HG03457 (cell line): Measurements from ENCODE around the gene ZBTB40.

Experiments
- ATAC-seq: cut with Tn5 transposase; IDR thresholded peaks from one replicate; pipeline ENCODE4 v1.9.1; 2021; ENCODE audit warnings: moderate number of reproducible peaks; ENCODE audit not compliant: unreplicated experiment

The ZBTB40 gene

GRCh38 chr1:22529901-22530621 is 78.4 kb downstream of the ZBTB40 start:
- no peak for ATAC-seq

DNA sequence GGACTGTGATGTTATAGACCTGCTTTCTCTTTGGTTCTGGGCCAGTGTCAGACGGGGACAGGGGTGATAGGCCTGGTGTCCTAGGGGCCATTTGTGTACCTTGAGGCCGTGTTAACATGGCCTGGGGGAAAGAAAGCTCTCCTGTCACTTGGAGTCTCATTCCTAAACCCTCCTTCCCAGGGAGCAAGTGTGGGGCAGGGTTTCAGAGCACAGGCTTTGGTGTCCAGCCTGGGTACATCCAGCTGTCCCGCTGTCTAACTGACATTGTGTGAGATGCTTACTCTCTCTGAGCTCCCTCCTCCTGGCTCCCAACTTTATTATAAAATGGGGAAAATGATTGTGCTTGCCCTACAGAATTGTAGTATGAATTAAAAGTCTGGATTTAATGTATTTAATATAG is 79.1 kb downstream of the ZBTB40 start:
- ATAC-seq, result no peak

- ATAC-seq, result no peak
Measured at GRCh38 chr1:22531251-22531650, 79.6 kb downstream of the ZBTB40 start.

DNA sequence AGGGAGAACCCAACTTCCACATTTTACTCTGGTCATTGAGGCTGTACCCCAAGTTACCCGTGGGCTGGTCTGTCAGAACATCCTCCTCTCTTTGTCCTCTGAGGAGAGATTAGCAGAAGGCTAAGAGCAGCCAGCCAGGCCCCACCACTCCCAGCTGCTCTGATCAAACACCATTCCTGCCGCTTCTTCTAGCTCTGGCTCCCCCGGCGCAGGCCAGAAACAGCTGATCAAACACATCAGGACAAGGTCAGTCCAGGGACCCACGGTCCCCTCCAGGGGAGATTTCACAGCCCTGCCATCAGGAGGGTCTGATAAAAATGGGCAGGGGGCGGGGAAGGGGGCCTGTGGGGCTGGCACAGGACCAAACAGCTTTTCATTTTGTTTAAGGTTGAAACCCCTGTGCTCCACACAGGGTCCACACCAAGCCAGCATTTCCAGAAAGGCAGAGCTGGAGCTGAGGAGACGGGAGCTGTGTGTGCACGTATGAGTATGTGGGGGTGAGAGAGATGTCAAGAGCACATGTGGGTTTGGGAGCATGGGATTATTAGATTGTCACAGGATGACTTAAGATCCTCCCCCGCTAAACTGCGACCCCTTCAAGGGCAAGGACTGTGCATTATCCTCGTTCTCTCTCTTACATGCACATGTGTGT is 81.7 kb downstream of the ZBTB40 start:
- no peak for ATAC-seq

GRCh38 chr1:22534951-22535350 is 83.3 kb downstream of the ZBTB40 start:
- no peak for ATAC-seq

DNA sequence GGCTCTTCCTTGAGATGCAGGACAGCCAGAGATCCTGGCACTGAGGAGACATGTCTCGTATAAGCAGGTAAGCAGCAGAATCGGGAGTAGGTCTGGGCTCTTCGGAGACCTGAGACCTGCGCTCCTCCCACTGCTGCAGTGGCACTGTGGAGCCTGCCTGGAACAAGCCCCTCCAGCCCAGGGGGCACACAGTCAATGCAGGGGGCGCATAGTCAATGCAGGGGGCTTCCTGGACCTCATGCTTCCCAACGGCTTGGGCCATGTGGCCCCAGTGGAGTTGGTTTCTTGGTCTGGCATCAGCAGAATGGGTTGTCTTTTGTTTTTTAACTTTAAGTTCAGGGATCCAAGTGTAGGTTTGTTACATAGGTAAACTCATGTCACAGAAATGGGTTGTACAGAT is 83.7 kb downstream of the ZBTB40 start:
- no peak for ATAC-seq

- ATAC-seq, result no peak
Measured at GRCh38 chr1:22536506-22536905, 84.9 kb downstream of the ZBTB40 start.

DNA sequence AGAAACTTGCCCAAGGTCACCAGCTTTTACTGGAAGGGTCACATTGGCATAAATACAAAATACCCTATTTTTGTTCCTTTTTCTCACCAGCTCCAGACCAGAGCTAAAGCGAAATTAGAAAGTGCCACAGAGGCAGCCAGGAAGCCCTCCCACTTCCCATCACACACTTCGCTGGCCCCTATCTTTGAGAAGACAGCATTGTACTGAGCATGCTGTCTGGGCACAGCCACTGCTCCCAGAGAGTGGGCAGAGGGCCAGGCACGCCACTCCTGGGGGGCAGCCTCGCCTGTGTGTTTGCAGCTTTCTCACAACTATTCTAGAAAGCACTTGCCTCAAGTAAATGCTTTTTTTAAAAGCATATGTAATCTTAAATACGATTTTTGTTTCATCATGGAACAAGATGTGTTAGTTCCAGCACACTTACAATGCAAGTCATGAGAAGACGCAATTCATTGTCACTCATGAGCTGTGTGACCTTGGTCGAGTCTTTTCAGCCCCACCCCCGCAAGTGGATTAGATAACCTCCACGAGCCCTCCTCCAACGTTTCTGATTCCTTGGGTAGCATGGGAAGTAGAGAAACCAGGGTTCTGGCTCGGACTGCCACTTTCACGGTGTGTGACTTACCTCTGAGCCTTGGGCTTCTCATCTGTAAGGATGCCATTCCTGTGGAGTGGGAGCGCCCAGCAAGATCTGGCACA is 85.9 kb downstream of the ZBTB40 start:
- no peak for ATAC-seq

- ATAC-seq, result no peak
Measured at GRCh38 chr1:22539510-22540118, 88.0 kb downstream of the ZBTB40 start.

GRCh38 chr1:22540337-22540736 is 88.7 kb downstream of the ZBTB40 start:
- no peak for ATAC-seq

DNA sequence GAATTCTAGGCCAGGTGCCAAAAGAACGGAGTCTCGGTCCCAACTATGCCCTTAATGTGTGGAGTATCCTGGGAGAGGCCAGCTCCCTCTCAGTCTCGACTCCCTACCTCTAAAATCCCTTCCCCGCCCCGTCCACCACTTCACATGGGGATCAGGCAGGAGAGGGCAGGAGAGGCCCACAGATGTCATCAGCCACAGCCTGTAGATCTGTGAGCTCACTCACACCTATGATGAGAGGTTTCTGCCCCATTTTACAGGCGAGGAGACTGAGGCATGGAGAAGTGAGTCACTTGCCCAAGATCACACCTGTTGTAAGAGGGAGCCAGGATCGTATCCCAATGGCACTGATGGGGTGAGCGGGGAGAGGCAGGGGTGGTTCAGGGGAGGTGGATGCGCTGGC is 91.2 kb downstream of the ZBTB40 start:
- ATAC-seq, result no peak

DNA sequence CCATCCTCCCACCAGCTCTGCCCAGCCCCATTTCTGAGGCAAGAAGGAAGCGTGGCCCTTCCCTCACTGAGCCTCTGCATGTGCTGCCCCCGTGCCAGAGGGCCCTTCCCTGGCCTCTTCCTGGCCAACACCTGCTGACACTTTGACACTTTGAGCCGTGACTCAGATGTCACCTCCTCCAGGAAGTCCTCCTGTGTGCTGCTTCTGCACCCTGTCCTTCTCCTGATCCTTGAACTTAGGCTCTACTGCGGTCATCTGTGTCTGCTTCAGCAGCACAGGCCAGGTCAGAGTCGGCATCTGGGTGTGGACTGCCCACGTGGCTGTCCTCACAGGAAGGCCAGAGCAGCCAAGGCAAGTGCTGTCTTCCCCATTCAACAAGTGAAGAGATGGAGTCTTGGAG is 92.0 kb downstream of the ZBTB40 start:
- ATAC-seq, result no peak

DNA sequence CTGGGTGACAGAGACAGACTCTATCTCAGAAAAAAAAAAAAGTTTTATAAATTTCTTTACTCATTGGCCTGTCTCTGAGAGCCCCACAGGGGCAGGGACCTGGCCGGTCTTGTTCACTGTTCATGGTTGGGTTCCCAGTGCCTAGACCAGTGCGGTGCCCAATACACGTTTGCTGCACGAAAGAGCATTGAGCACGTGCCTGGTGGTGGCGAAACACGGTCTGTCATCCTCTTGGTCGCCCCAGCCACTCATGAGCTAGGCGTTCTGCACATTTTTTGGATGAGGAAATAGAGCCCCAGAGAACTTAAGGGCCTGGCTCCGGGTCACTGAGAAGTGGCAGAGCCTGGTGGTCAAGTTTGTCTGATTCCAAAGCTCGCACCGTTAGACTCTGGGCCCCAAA is 93.0 kb downstream of the ZBTB40 start:
- ATAC-seq, result no peak

DNA sequence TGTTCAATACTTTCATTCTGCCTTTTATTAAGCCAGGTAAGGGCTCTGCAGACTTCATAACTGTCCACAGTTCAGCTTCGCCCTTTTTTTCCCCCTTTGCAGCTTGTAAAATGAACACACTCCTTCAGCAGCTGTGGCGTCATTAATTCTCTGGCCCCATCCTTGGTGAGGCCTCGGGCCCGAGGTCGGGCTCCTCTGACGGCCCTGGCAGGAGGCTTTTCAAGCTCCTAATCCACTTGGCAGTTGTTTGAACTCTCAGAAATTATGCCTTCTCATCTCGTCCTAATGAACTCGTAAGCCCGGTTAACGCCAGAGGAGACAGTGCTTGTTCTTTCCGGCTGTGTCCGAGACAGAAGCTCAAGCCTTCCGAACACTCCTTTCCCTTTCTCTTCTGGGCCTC is 93.5 kb downstream of the ZBTB40 start:
- no peak for ATAC-seq

GRCh38 chr1:22547186-22547817 is 95.7 kb downstream of the ZBTB40 start:
- ATAC-seq, result no peak

- no peak for ATAC-seq
Measured at GRCh38 chr1:22547818-22548462, 96.3 kb downstream of the ZBTB40 start.

DNA sequence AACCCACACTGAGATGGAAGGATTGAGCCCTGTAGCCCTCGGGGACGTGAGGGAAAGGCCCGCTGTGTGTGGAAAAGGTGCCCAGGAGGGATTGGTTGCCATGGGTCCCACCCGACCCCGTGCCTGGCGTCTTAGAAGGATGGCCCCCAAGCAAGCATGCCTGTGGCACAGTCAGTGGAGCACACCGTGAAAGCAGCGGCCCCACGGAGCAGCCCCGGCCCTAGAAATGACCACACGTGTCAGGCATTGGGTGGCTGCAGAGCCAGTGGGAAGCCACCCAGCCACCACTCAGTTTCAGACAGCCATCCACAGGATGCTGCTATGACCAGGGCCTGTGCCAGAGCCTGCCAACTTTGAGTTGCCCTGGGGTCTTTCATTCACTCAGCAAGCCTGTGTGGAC is 98.4 kb downstream of the ZBTB40 start:
- no peak for ATAC-seq

- no peak for ATAC-seq
Measured at GRCh38 chr1:22551591-22551990, 99.9 kb downstream of the ZBTB40 start.

GRCh38 chr1:22552021-22552420 is 100.4 kb downstream of the ZBTB40 start:
- no peak for ATAC-seq

DNA sequence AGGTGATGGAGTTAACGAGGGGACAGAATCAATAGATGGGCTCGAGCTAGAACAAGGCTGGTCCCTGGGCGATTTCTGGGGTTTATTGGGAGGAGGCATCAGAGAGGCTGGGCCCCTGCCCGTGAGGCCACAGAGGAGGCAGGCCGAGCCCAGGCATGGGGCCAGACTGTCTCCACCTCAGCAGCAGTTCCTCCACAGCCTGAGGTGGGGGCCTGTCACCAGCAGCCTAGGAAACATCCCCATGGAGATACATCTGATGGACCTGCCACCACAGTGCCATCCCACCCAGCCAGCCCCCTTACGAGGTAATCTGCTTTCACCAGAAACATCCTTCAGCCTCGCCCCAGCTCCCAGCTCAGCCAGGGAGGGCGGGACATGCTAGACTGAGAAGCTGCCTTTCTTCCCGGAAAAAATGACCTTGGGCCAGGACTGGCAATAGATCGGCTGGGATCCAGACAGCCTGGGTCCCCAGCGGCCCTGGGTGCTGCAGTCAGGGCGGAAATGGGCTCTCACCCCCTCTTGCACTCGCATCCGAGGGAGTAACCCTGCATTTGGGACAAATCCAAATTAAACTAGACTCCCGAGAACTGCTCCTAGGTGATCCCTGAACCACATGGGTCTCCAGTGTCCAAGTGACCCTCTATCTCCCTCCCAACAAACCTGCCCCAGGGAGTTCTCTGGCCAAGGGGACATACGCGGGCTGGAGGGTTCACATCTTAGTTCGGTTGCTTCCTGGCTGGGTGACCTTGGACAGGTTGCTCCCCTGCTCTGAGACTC is 101.6 kb downstream of the ZBTB40 start:
- ATAC-seq, result no peak
